Measurements from ENCODE around the gene ADD3. TPM values are rescaled to one million over a fixed set of nuclear protein-coding genes. Genes with fewer than 3 reads are reported as not detected.

Gene ADD3
- total RNA-seq, 3 donors from 2014 or later: 109 to 165 (median 141) TPM

DNA sequence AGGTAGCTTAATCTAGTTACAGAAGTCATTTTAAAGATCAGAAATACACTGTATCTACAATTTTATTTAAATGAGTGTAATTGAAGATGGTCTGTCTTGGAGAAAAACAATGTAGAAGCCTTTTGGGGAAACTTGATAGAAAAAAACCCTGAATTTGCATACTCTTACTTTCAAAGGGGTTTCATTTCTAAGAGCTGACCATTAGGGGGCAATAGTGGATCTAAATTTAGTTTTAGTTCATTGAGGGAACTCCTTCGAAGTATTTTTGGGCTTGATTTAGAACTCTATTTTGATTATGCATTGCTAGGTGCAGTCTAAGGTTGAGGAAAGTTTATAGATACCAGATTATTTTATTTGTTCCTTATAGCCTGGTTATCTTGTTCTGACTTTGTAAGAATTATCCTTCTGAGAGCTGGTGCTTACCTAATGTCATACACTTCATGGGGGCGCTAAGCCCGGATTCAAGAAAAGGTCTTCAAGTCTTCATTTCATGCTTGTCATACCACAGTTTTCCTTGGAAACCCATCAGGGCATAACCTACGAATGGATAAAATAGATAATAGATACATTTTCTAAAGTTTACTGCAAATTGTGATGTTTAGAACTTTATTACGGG is 130.5 kb downstream of the ADD3 start:
- TF ChIP-seq CTCF (IDR thresholded peaks at IDR 0.05): no peak
- Histone ChIP-seq H3K4me1 (ENCODE audit: low read depth) (peaks cover 21% of the 10 kb centered on the region), H3K4me3 (no peak overlapping the region), H3K36me3 (ENCODE audit: low read depth) (no peaks in the 10 kb centered on the region), H3K9me3 (no peaks in the 10 kb centered on the region)
- peak; percentile 39 for ATAC-seq
- DNase-seq: no peak
- intact Hi-C loops (cut with DNase I, micrococcal nuclease): loop anchor here (5.0 to 10.0 kb wide), 5 partner anchors 69 to 254 kb away; partner anchors contain the start of gene MXI1 (in 1 of the 2)

DNA sequence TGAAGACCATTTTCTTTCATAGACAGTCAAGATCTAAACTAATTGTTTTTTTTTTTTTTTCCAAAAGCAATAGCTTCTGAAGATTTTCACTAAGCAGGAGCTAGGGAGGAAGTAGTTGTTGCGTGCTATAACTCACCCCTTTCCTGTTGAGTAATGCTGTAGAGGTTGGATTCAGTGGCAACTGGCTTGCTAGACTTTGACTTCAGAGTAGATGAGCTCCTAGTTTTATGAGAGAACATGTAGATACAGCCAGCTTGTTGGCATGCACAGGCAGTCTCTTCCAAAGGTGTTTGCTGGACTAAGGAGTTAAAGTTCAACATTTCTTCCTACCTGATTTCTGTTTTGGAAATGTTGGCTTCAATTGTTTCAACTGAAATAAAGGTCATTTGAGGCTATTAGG is 133.4 kb downstream of the ADD3 start:
- Histone ChIP-seq H3K4me3 (no peak overlapping the region), H3K9me3 (no peaks in the 10 kb centered on the region), H3K36me3 (ENCODE audit: low read depth) (no peaks in the 10 kb centered on the region), H3K4me1 (ENCODE audit: low read depth) (peaks cover 21% of the 10 kb centered on the region)
- no peak for TF ChIP-seq CTCF (IDR thresholded peaks at IDR 0.05)
- DNase-seq (peak in 1 of 3 donors; percentile 50), ATAC-seq (peak; percentile 90)
- intact Hi-C loops (cut with DNase I, micrococcal nuclease): loop anchor here in 1 of 2 donors (10.0 kb wide), 1 partner anchor 54 kb away; no protein-coding TSS in a partner anchor

DNA sequence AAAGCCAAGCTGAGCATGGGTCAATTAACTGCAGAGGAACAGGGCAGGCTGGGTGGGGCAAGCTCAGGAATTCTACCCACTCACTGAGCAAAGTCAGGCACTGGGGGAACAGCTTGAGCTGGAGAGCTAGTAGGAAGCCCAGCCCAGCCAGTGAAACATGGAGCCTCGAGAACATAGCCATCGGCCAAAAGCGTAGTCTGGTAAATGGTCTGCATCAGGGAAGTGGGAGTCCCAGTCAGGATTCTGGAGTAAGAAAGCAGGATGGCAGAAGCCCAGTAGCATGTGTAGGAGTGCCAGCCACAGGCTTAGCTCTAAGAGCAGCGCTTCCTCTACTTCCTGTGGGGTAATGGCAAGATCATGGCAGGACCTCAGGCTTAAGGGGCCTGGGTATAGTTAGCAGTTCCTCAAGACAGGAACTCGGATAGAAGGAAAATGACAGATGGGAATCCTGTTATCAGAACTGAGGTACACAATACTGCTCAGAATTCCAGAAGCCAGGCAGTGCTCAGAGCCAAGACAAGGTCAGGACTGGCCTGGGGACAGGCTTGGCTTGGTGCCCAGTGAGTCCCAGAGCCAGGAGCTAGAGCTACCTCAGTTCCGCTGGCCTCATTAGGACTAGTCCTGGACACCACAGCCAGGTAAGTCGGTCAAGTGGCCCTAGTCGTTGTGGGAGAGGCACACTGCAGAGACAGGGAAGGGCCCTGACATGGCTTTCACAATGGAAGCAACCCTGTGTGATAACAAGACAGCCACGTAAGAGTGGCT is 134.3 kb downstream of the ADD3 start:
- H3K4me1 ChIP-seq (ENCODE audit: low read depth): peaks cover 21% of the 10 kb centered on the region
- intact Hi-C loops (cut with DNase I, micrococcal nuclease): loop anchor here in 1 of 2 donors (10.0 kb wide), 1 partner anchor 53 kb away; no protein-coding TSS in a partner anchor
- no peaks in the 10 kb centered on the region for H3K36me3 ChIP-seq (ENCODE audit: low read depth)
- no peak overlapping the region for H3K4me3 ChIP-seq
- TF ChIP-seq CTCF (IDR thresholded peaks at IDR 0.05): no peak
- DNase-seq (no peak), ATAC-seq (peak; percentile 71)
- no peaks in the 10 kb centered on the region for H3K9me3 ChIP-seq

DNA sequence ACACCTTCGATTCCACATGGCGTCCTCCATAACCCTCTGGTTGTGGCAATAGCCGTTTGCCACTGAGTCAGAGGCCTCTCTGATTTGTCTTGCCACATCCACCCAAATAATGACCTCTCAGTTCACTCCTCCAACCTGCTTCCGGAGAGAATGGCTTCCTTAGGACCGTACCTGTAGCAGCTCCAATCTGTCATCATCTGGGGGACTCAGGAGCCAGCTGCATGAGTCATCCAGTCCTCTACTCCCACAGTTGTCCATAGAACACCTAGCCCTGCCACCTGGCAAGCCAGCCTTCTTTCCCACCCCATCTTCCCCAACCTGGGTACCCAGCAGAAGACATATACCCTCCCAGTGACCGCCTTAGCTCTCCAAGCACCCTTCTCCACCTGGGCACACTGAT is 135.2 kb downstream of the ADD3 start:
- intact Hi-C loops (cut with DNase I, micrococcal nuclease): loop anchor here in 1 of 2 donors (10.0 kb wide), 1 partner anchor 52 kb away; no protein-coding TSS in a partner anchor
- DNase-seq (no peak), ATAC-seq (no peak)
- H3K9me3 ChIP-seq: no peaks in the 10 kb centered on the region
- H3K36me3 ChIP-seq (ENCODE audit: low read depth): no peaks in the 10 kb centered on the region
- no peak overlapping the region for H3K4me3 ChIP-seq
- no peak for TF ChIP-seq CTCF (IDR thresholded peaks at IDR 0.05)
- H3K4me1 ChIP-seq (ENCODE audit: low read depth): peaks cover 14% of the 10 kb centered on the region

- no peak for TF ChIP-seq CTCF (IDR thresholded peaks at IDR 0.05)
- ATAC-seq: no peak
- peaks cover 9% of the 10 kb centered on the region for H3K4me1 ChIP-seq (ENCODE audit: low read depth)
- intact Hi-C loops (cut with DNase I, micrococcal nuclease): loop anchor here in 1 of 2 donors (10.0 kb wide), 1 partner anchor 50 kb away; no protein-coding TSS in a partner anchor
- H3K9me3 ChIP-seq: no peaks in the 10 kb centered on the region
- H3K36me3 ChIP-seq (ENCODE audit: low read depth): no peaks in the 10 kb centered on the region
- DNase-seq: no peak
- H3K4me3 ChIP-seq: no peak overlapping the region
Measured at GRCh38 chr10:110144507-110144906, 136.7 kb downstream of the ADD3 start.
